ENCODE measurements around the gene CDH4.

- TF ChIP-seq CTCF (conservative IDR thresholded peaks at IDR 0.05) (no peak), ZFX (IDR thresholded peaks at IDR 0.05) (no peak)
Observed at GRCh38 chr20:61493798-61494305, 241.8 kb downstream of the CDH4 start.

All from C4-2B (cell line).